ENCODE results near the gene ERAS.

DNA sequence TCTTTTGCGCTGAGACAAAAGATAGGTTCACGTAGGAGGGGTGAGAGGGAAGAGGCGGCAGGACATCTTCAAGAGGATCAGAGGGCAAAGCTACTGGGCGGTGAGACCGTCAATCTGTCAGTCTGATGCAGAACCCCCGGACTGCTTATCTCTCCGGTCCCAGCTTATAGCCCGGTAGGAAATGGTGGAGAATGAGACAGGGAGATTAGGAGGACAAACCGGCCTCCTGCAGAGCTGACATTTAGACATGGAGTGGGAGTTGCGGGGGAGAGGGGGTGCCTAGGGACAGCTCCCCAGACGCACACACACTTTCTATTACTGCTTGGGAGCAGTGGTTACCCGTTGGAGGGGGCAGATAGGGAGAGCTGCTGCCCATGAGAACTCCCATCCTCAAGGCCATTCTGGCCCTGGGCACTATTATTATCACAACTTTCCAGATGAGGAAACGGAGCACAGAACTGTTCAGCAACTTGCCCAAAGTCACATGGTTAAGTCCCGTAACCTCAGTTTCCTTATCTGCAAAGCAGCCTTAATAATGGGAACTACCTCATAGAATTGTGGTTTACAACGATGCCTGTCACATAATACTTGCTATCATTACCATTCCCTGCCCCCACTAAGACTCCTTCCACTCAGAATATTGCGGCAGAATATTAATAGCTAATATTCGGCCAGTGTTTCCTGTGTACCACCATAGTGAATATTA lies 25.6 kb upstream of the ERAS start:
- TF ChIP-seq CTCF (IDR thresholded peaks at IDR 0.05 in 2 of 3, conservative IDR thresholded peaks at IDR 0.05 in 1 of 3; ENCODE audit: borderline replicate concordance in 1 of 3, insufficient read depth in 1 of 3, low read depth in 2 of 3, low read length in 2 of 3) (no peak), POLR2A (IDR thresholded peaks at IDR 0.05; ENCODE audit: borderline replicate concordance, extremely low read depth, insufficient read depth, insufficient read length) (no peak), EZH2phosphoT487 (IDR thresholded peaks at IDR 0.05; ENCODE audit: borderline replicate concordance) (no peak), TCF7L2 (IDR thresholded peaks at IDR 0.05; ENCODE audit: borderline replicate concordance, extremely low read depth, insufficient read depth, insufficient read length) (no peak), POLR2AphosphoS5 (IDR thresholded peaks at IDR 0.05; ENCODE audit: low read depth, low read length) (no peak), MAX (IDR thresholded peaks at IDR 0.05) (no peak), SP1 (IDR thresholded peaks at IDR 0.05; ENCODE audit: low read depth) (no peak), EZH2 (IDR thresholded peaks at IDR 0.05) (no peak), YY1 (IDR thresholded peaks at IDR 0.05; ENCODE audit: extremely low read depth, insufficient replicate concordance, low read depth, low read length) (no peak), FOSL1 (IDR thresholded peaks at IDR 0.05; ENCODE audit: low read depth) (no peak), EGR1 (IDR thresholded peaks at IDR 0.05; ENCODE audit: low read depth) (no peak), RAD21 (IDR thresholded peaks at IDR 0.05; ENCODE audit: low read depth) (no peak)

Data from HCT116 (cell line).